ENCODE data around the gene NRCAM.

Gene NRCAM

GRCh38 chr7:108178398-108178797 lies 277.8 kb downstream of the NRCAM start:
- in situ Hi-C loops (cut with MboI; ENCODE audit: low sequenced_read_pairs), result loop anchor here (25.0 kb wide), 1 partner anchor 309 kb away; no protein-coding TSS in a partner anchor

GRCh38 chr7:108171164-108171563 lies 285.1 kb downstream of the NRCAM start:
- in situ Hi-C loops (cut with MboI; ENCODE audit: low sequenced_read_pairs), result no loop called here

- in situ Hi-C loops (cut with MboI; ENCODE audit: low sequenced_read_pairs), result no loop called here
Measured at GRCh38 chr7:108170251-108170650, 286.0 kb downstream of the NRCAM start.

- in situ Hi-C loops (cut with MboI; ENCODE audit: low sequenced_read_pairs), result no loop called here
Measured at GRCh38 chr7:108167460-108167859, 288.8 kb downstream of the NRCAM start.

GRCh38 chr7:108166687-108167086 lies 289.5 kb downstream of the NRCAM start:
- in situ Hi-C loops (cut with MboI; ENCODE audit: low sequenced_read_pairs), result no loop called here

- in situ Hi-C loops (cut with MboI; ENCODE audit: low sequenced_read_pairs), result no loop called here
Measured at GRCh38 chr7:108165723-108166122, 290.5 kb downstream of the NRCAM start.

- in situ Hi-C loops (cut with MboI; ENCODE audit: low sequenced_read_pairs), result no loop called here
Measured at GRCh38 chr7:108164946-108165345, 291.3 kb downstream of the NRCAM start.

GRCh38 chr7:108164342-108164741 lies 291.9 kb downstream of the NRCAM start:
- in situ Hi-C loops (cut with MboI; ENCODE audit: low sequenced_read_pairs), result no loop called here

GRCh38 chr7:108158776-108159175 lies 297.5 kb downstream of the NRCAM start:
- in situ Hi-C loops (cut with MboI; ENCODE audit: low sequenced_read_pairs), result no loop called here

- in situ Hi-C loops (cut with MboI; ENCODE audit: low sequenced_read_pairs), result no loop called here
Measured at GRCh38 chr7:108157606-108158335, 298.5 kb downstream of the NRCAM start.

GRCh38 chr7:108156897-108157605 lies 299.2 kb downstream of the NRCAM start:
- in situ Hi-C loops (cut with MboI; ENCODE audit: low sequenced_read_pairs), result no loop called here

GRCh38 chr7:108152198-108152597 lies 304.0 kb downstream of the NRCAM start:
- in situ Hi-C loops (cut with MboI; ENCODE audit: low sequenced_read_pairs), result no loop called here

- in situ Hi-C loops (cut with MboI; ENCODE audit: low sequenced_read_pairs), result loop anchor here (5.0 kb wide), 1 partner anchor 38 kb away; no protein-coding TSS in a partner anchor
Measured at GRCh38 chr7:108149908-108150307, 306.3 kb downstream of the NRCAM start.

GRCh38 chr7:108149119-108149518 lies 307.1 kb downstream of the NRCAM start:
- in situ Hi-C loops (cut with MboI; ENCODE audit: low sequenced_read_pairs), result loop anchor here (5.0 kb wide), 1 partner anchor 37 kb away; no protein-coding TSS in a partner anchor

GRCh38 chr7:108147031-108147563 lies 309.1 kb downstream of the NRCAM start:
- in situ Hi-C loops (cut with MboI; ENCODE audit: low sequenced_read_pairs), result loop anchor here (5.0 kb wide), 1 partner anchor 35 kb away; no protein-coding TSS in a partner anchor

- in situ Hi-C loops (cut with MboI; ENCODE audit: low sequenced_read_pairs), result loop anchor here (5.0 kb wide), 1 partner anchor 34 kb away; no protein-coding TSS in a partner anchor
Measured at GRCh38 chr7:108146070-108146842, 310.0 kb downstream of the NRCAM start.

GRCh38 chr7:108145401-108145800 lies 310.8 kb downstream of the NRCAM start:
- in situ Hi-C loops (cut with MboI; ENCODE audit: low sequenced_read_pairs), result loop anchor here (5.0 kb wide), 1 partner anchor 33 kb away; no protein-coding TSS in a partner anchor

- in situ Hi-C loops (cut with MboI; ENCODE audit: low sequenced_read_pairs), result loop anchor here (5.0 kb wide), 1 partner anchor 33 kb away; no protein-coding TSS in a partner anchor
Measured at GRCh38 chr7:108144931-108145330, 311.3 kb downstream of the NRCAM start.

- in situ Hi-C loops (cut with MboI; ENCODE audit: low sequenced_read_pairs), result no loop called here
Measured at GRCh38 chr7:108143658-108144420, 312.4 kb downstream of the NRCAM start.

GRCh38 chr7:108142675-108143259 lies 313.5 kb downstream of the NRCAM start:
- in situ Hi-C loops (cut with MboI; ENCODE audit: low sequenced_read_pairs), result no loop called here

All from HL-60/S4 treated with phorbol 12-myristate 13-acetate at 8.2 ng/mL for 4 days and 3 days (cell line).